Activated naive CD4-positive, alpha-beta T cell treated with anti-CD3 and anti-CD28 coated beads, Interleukin-2, amount 50 U/mL, for 24 hours (primary cell): ENCODE results near the gene FRMD5.

Experiments used
- H3K27ac Mint-ChIP-seq: one replicate; pipeline ENCODE4 v1.8.0; 2021; ENCODE audit warnings: mild to moderate bottlenecking, mixed read lengths
- H3K27me3 Mint-ChIP-seq: one replicate; pipeline ENCODE4 v1.8.0; 2021; ENCODE audit warnings: mixed read lengths
- H3K36me3 Mint-ChIP-seq: one replicate; pipeline ENCODE4 v1.8.0; 2021; ENCODE audit warnings: mixed read lengths
- H3K4me1 Mint-ChIP-seq: one replicate; pipeline ENCODE4 v1.8.0; 2021; ENCODE audit warnings: mixed read lengths
- H3K4me3 Mint-ChIP-seq: one replicate; pipeline ENCODE4 v1.8.0; 2021; ENCODE audit warnings: mild to moderate bottlenecking, mixed read lengths
- H3K9me3 Mint-ChIP-seq: one replicate; pipeline ENCODE4 v1.8.0; 2021; ENCODE audit warnings: mixed read lengths

Gene FRMD5

GRCh38 chr15:43930079-43930478, 265.0 kb downstream of the FRMD5 start:
- Mint-ChIP-seq H3K4me3 (no peak overlapping the region), H3K27ac (no peak overlapping the region), H3K36me3 (no peaks in the 10 kb centered on the region), H3K4me1 (no peaks in the 10 kb centered on the region), H3K9me3 (no peaks in the 10 kb centered on the region), H3K27me3 (peaks cover 1% of the 10 kb centered on the region)

- Mint-ChIP-seq H3K27ac (no peak overlapping the region), H3K27me3 (no peaks in the 10 kb centered on the region), H3K4me1 (no peaks in the 10 kb centered on the region), H3K4me3 (no peak overlapping the region), H3K36me3 (no peaks in the 10 kb centered on the region), H3K9me3 (no peaks in the 10 kb centered on the region)
These were observed 266.9 kb downstream of the FRMD5 start for GRCh38 chr15:43928152-43928551.

GRCh38 chr15:43927203-43927602, 267.9 kb downstream of the FRMD5 start:
- Mint-ChIP-seq H3K4me1 (no peaks in the 10 kb centered on the region), H3K9me3 (no peaks in the 10 kb centered on the region), H3K36me3 (no peaks in the 10 kb centered on the region), H3K27me3 (no peaks in the 10 kb centered on the region), H3K27ac (no peak overlapping the region), H3K4me3 (no peak overlapping the region)

GRCh38 chr15:43923553-43923952, 271.5 kb downstream of the FRMD5 start:
- H3K36me3 Mint-ChIP-seq = no peaks in the 10 kb centered on the region
- no peak overlapping the region for H3K4me3 Mint-ChIP-seq
- no peaks in the 10 kb centered on the region for H3K27me3 Mint-ChIP-seq
- H3K27ac Mint-ChIP-seq = no peak overlapping the region
- no peaks in the 10 kb centered on the region for H3K4me1 Mint-ChIP-seq
- H3K9me3 Mint-ChIP-seq = no peaks in the 10 kb centered on the region

GRCh38 chr15:43922021-43922420, 273.1 kb downstream of the FRMD5 start:
- H3K36me3 Mint-ChIP-seq = no peaks in the 10 kb centered on the region
- no peaks in the 10 kb centered on the region for H3K27me3 Mint-ChIP-seq
- no peak overlapping the region for H3K4me3 Mint-ChIP-seq
- H3K9me3 Mint-ChIP-seq = no peaks in the 10 kb centered on the region
- H3K27ac Mint-ChIP-seq = no peak overlapping the region
- H3K4me1 Mint-ChIP-seq = no peaks in the 10 kb centered on the region

- Mint-ChIP-seq H3K4me3 (no peak overlapping the region), H3K27ac (no peak overlapping the region), H3K27me3 (no peaks in the 10 kb centered on the region), H3K9me3 (no peaks in the 10 kb centered on the region), H3K36me3 (no peaks in the 10 kb centered on the region), H3K4me1 (no peaks in the 10 kb centered on the region)
These were observed 274.3 kb downstream of the FRMD5 start for GRCh38 chr15:43920815-43921214.

GRCh38 chr15:43920254-43920600, 274.8 kb downstream of the FRMD5 start:
- no peaks in the 10 kb centered on the region for H3K27me3 Mint-ChIP-seq
- H3K4me3 Mint-ChIP-seq = no peak overlapping the region
- no peaks in the 10 kb centered on the region for H3K36me3 Mint-ChIP-seq
- no peaks in the 10 kb centered on the region for H3K4me1 Mint-ChIP-seq
- H3K9me3 Mint-ChIP-seq = no peaks in the 10 kb centered on the region
- no peak overlapping the region for H3K27ac Mint-ChIP-seq

- H3K27me3 Mint-ChIP-seq = no peaks in the 10 kb centered on the region
- H3K4me3 Mint-ChIP-seq = no peak overlapping the region
- H3K4me1 Mint-ChIP-seq = no peaks in the 10 kb centered on the region
- no peaks in the 10 kb centered on the region for H3K9me3 Mint-ChIP-seq
- H3K27ac Mint-ChIP-seq = no peak overlapping the region
- H3K36me3 Mint-ChIP-seq = no peaks in the 10 kb centered on the region
These were observed 275.4 kb downstream of the FRMD5 start for GRCh38 chr15:43919540-43920253.

- Mint-ChIP-seq H3K36me3 (no peaks in the 10 kb centered on the region), H3K9me3 (no peaks in the 10 kb centered on the region), H3K27ac (no peak overlapping the region), H3K27me3 (no peaks in the 10 kb centered on the region), H3K4me1 (no peaks in the 10 kb centered on the region), H3K4me3 (no peak overlapping the region)
These were observed 276.4 kb downstream of the FRMD5 start for GRCh38 chr15:43918717-43919116.

GRCh38 chr15:43916326-43916660, 278.8 kb downstream of the FRMD5 start:
- no peaks in the 10 kb centered on the region for H3K9me3 Mint-ChIP-seq
- no peaks in the 10 kb centered on the region for H3K27me3 Mint-ChIP-seq
- H3K4me3 Mint-ChIP-seq = no peak overlapping the region
- no peaks in the 10 kb centered on the region for H3K36me3 Mint-ChIP-seq
- H3K4me1 Mint-ChIP-seq = no peaks in the 10 kb centered on the region
- peak overlapping the region; percentile 74 for H3K27ac Mint-ChIP-seq

GRCh38 chr15:43915631-43916325, 279.3 kb downstream of the FRMD5 start:
- Mint-ChIP-seq H3K4me3 (no peak overlapping the region), H3K4me1 (no peaks in the 10 kb centered on the region), H3K36me3 (no peaks in the 10 kb centered on the region), H3K9me3 (no peaks in the 10 kb centered on the region), H3K27ac (peak overlapping the region; percentile 74), H3K27me3 (no peaks in the 10 kb centered on the region)

GRCh38 chr15:43913941-43914340, 281.1 kb downstream of the FRMD5 start:
- Mint-ChIP-seq H3K36me3 (no peaks in the 10 kb centered on the region), H3K9me3 (no peaks in the 10 kb centered on the region), H3K27ac (no peak overlapping the region), H3K27me3 (no peaks in the 10 kb centered on the region), H3K4me3 (no peak overlapping the region), H3K4me1 (no peaks in the 10 kb centered on the region)

GRCh38 chr15:43913026-43913780, 281.9 kb downstream of the FRMD5 start:
- Mint-ChIP-seq H3K27ac (no peak overlapping the region), H3K4me3 (no peak overlapping the region), H3K4me1 (no peaks in the 10 kb centered on the region), H3K27me3 (no peaks in the 10 kb centered on the region), H3K36me3 (no peaks in the 10 kb centered on the region), H3K9me3 (no peaks in the 10 kb centered on the region)

- no peaks in the 10 kb centered on the region for H3K4me1 Mint-ChIP-seq
- no peak overlapping the region for H3K27ac Mint-ChIP-seq
- no peaks in the 10 kb centered on the region for H3K36me3 Mint-ChIP-seq
- no peak overlapping the region for H3K4me3 Mint-ChIP-seq
- no peaks in the 10 kb centered on the region for H3K9me3 Mint-ChIP-seq
- H3K27me3 Mint-ChIP-seq = no peaks in the 10 kb centered on the region
These were observed 282.9 kb downstream of the FRMD5 start for GRCh38 chr15:43912208-43912607.

GRCh38 chr15:43911235-43911781, 283.8 kb downstream of the FRMD5 start:
- H3K36me3 Mint-ChIP-seq = no peaks in the 10 kb centered on the region
- H3K4me3 Mint-ChIP-seq = no peak overlapping the region
- H3K27ac Mint-ChIP-seq = no peak overlapping the region
- H3K27me3 Mint-ChIP-seq = no peaks in the 10 kb centered on the region
- no peaks in the 10 kb centered on the region for H3K9me3 Mint-ChIP-seq
- H3K4me1 Mint-ChIP-seq = no peaks in the 10 kb centered on the region

- H3K36me3 Mint-ChIP-seq = no peaks in the 10 kb centered on the region
- no peaks in the 10 kb centered on the region for H3K9me3 Mint-ChIP-seq
- H3K4me3 Mint-ChIP-seq = no peak overlapping the region
- H3K27me3 Mint-ChIP-seq = no peaks in the 10 kb centered on the region
- H3K4me1 Mint-ChIP-seq = peaks cover 5% of the 10 kb centered on the region
- no peak overlapping the region for H3K27ac Mint-ChIP-seq
These were observed 286.5 kb downstream of the FRMD5 start for GRCh38 chr15:43908516-43909050.
